ENCODE results near the gene TMEM184B.
"Not testable (repeated sequence)": the region's sequence is repeated elsewhere in the genome, so short reads cannot be mapped to it uniquely, and the experiment has no call there.

The TMEM184B gene

DNA sequence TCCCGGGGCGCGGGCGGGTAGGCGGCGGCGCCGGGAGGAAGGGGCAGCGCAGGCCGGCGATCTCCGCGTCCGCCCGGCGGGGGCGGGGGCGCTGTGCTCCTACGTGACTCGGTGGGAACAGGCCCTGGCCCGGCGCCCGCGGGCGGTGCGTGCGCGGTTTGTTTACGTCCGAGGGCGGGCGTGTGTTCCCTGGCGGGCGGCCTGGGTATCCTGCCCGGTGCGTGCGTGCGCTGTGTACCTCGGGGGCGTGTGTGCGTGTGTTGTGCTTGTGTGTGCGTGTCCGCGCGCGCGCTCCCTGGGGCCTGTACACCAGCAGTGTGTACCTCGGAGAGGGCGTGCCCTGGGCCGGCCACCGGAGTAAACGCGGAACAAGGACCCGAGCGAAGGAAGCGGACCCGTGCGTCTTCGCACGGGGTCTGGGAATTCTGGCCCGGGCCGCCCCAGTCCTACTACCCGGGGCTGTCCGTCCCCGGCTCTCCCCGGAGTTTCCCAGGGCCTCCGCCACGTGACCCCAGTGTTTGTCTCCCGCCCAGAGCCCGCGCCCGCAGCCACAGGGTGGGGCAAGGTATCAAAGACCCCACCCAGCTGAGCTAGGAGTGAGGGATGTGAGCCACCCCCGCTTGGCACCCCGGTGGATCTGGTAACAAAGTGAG lies 70.2 kb downstream of the TMEM184B start:
- DNase-seq: peak; percentile 74

DNA sequence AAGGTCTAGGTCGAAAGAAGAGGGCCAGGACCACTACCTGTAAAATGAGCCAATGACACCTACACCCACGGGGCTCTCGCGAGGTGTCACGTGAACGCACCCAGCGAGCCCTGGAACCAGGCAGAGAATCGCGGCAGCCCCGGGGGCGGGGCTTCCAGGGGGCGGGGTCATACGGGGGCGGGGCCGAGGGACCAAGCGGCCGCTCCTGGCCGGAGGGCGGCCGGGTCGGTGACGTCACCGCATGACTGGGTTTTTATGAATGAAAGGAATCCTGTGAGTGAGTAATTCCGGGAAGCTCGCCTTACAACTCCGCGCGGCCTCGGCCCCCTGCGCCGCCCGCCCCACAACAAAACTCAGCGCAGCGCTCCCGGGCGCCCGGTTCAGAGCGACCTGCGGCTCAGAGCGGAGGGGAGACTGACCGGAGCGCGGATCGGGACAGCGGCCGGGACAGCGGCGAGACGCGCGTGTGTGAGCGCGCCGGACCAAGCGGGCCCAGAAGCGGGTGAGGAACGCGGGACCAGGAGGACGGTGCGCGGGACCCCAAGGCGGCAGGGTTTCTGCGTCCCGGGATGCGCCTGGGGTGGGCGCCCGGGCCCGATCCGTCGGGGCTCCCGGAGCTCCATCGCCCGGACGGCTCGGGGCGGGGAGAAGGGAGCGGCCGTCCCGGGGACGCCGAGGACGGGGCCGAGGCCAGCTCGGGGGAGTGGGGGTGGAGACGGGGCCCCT lies 70.9 kb downstream of the TMEM184B start, which contains the start of gene MAFF:
Gene MAFF, plus strand, starts transcription at position 284 of the 726 bp plus-strand sequence. CDS start 11,860 bp downstream, outside the sequence.
- peak; percentile 95 for DNase-seq

DNA sequence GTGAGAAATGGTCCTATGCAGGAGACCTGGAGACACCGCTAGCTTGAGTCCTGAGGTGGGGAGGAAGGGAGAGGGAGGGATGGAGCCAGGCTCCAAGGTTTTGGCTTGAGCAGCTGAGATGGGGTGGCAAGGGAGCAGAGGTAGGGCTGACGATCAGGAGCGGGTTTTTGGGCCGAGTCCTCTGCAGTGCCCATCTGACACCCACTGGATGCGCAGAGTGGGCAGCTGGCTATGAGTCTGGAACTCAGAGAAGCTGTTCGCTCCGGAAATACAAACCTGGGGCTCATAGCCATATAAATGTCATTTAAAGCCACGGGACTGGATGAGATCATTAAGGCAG lies 71.5 kb downstream of the TMEM184B start:
- DNase-seq: no peak

- DNase-seq: no peak
Measured at GRCh38 chr22:38199826-38200559, 72.8 kb downstream of the TMEM184B start.

DNA sequence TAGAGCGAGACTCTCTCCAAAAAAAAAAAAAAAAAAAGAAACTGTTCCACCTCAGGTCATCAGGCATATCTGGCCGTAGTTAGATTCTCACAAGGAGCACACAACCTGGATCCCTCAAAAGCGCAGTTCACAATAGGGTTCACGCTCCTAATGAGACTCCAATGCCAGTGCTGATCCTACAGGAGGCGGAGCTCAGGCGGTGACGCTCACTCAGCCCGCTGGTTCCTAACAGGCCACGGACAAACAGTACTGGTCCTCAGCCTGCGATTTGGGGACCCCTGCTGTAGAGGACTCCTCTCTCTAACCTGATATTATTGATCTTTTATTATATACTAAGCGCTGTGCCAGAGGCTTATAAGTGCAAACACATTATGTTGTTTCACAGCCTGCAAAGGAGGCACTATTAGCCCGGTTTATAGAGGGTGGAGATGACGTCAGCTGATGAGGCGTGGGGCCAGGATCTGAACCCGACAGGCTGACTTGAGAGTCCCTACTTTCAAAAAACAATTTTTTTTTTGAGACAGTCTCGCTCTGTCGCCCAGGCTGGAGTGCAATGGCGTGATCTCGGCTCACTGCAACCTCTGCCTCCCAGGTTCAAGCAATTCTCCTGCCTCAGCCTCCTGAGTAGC lies 75.9 kb downstream of the TMEM184B start:
- DNase-seq: no peak

DNA sequence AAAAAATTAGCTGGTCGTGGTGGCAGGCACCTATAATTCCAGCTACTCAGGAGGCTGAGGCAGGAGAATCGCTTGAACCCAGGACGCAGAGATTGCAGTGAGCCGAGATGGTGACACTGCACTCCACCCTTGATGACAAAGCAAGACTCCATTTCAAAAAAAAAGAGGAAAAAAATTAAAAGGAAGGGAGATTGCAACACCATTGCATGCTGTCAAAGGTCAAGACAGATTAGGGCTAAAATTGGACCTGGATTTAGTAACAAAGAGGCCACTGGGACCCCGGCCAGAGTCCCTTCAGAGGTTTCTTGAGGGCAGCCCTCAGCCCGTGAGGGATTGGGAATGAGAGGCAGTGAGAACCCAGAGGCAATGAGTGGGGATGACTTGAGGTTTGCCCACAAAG lies 79.2 kb downstream of the TMEM184B start:
- DNase-seq: no peak

GRCh38 chr22:38192475-38192863 lies 80.3 kb downstream of the TMEM184B start:
- DNase-seq: no peak

- no peak for DNase-seq
Measured at GRCh38 chr22:38191731-38192474, 80.9 kb downstream of the TMEM184B start.

DNA sequence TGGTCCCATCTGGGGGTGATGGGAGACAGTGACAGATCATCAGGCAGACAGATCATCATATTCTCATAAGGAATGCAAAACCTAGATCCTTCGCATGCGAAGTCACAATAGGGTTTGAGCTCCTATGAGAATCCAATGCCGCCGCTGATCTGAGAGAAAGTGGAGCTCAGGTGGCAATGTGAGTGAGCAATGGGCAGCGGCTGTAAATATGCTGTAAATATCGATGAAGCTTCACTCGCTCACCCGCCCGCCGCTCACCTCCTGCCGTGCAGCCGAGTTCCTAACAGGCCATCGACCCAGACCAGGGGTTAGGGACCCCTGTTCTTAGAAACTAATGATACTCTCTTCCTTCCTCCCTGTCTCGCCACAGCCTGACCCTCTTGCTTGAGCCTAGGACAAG lies 81.8 kb downstream of the TMEM184B start:
- no peak for DNase-seq

- no peak for DNase-seq
Measured at GRCh38 chr22:38190581-38190980, 82.2 kb downstream of the TMEM184B start.

DNA sequence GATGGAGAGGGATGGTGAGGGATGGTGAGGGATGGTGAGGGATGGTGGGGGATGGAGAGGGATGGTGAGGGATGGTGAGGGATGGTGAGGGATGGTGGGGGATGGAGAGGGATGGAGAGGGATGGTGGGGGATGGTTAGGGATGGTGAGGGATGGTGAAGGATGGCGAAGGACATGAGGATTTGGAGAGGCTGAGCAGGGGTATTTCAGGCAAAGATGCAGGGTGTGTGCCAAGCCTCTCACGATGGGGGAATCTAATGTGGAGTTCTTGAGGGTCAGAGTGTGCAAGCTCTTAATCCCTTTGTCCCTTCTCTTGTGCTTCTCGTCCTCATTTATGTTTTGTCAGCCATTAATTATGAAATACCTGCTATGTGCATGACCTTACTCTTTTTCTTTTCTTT lies 83.7 kb downstream of the TMEM184B start:
- no peak for DNase-seq

DNA sequence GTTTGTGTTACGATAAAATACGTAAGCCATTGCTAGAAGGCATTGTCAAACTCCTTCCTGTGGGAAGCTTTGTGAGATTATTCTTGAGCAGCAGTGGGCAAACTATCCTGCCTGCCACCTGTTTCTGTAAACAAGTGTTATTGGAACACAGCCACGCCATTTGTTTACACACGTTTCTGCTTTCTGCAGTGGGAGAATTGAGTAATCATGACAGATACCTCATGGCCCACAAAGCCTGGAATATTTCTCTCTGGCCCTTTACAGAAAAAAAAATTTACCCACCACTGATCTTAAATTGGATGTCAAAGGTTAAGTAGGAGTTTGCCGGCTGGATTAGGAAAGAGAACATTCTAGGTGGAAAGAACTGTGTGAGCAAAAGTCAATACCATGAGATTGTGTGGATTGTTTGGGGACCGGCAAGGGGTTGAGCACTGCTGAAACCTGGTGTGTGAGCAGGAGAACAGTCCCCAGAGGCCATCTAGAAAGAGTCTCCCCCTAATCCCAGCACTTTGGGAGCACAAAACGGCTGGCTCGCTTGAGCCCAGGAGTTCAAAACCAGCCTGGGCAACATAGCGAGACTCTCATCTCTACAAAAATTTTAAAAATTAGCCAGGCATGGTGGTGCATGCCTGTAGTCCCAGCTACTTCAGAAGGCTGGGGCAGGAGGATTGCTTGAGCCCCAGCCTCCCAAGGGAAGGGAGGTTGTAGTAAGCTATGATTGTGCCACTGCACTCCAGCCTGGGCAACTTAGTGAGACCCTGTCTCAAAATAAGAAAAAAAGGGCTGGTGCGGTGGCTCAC lies 85.2 kb downstream of the TMEM184B start:
- DNase-seq: no peak

- DNase-seq: no peak
Measured at GRCh38 chr22:38186429-38186828, 86.4 kb downstream of the TMEM184B start.

DNA sequence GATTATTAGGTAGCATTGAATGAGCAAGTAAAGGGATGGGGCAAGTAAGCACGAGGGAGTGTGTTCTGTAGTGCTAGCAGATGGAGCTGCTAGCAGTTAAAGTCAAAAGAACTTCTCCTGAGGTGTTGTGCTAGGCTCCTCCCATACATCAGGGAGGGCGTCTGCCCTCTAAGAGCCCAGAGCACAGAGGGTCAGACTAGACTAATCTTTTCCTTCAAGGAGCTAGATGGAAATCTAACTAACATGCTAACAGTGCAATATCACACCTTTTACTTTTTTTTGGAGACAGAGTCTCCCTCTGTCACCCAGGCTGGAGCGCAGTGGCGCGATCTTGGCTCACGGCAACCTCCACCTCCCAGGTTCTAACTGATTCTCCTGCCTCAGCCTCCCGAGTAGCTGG lies 88.0 kb downstream of the TMEM184B start:
- no peak for DNase-seq

DNA sequence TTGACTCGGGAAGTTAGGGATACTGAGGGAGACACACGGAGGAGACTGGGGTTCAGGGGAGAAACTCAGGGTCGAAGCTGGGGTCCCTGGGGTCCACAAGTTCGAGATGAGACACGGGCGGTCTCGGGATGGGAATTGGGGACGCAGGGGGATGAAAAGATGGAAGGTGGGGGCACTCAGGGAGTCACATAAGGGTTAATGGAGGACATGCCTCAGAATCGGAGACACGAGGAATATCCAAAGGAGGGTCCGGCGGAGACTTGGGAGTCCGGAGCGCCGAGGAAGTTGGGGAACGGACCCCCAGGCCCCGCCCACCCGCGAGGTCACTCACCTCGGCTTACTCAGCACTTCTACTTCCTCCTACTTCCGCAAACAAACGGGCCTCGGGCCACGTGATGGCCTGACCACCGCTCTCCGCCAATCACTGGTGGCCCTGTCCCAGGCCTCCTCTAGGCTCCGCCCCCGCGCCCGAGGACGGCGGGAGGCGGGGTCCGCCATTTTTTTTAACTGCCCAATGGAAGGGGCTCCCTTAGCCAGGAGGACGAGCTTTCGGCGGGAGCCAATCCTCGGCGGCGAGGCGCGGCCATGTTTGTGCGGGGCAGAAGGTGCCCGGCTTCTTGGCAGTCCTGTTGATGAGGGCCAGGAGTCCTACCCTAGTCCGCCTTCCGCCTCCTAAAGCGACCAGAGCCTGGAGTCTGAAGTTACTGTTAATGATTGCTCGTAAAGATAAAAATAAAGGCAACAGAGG lies 91.2 kb downstream of the TMEM184B start, which contains the start of gene PLA2G6:
Gene PLA2G6, minus strand, starts transcription at position 378 of the 748 bp plus-strand sequence. CDS start 12,404 bp downstream, outside the sequence.
- peak; percentile 99 for DNase-seq

- peak; percentile 73 for DNase-seq
Measured at GRCh38 chr22:38180841-38181452, 91.9 kb downstream of the TMEM184B start.

- not testable (repeated sequence) for DNase-seq
Measured at GRCh38 chr22:38178605-38178937, 94.2 kb downstream of the TMEM184B start.

DNA sequence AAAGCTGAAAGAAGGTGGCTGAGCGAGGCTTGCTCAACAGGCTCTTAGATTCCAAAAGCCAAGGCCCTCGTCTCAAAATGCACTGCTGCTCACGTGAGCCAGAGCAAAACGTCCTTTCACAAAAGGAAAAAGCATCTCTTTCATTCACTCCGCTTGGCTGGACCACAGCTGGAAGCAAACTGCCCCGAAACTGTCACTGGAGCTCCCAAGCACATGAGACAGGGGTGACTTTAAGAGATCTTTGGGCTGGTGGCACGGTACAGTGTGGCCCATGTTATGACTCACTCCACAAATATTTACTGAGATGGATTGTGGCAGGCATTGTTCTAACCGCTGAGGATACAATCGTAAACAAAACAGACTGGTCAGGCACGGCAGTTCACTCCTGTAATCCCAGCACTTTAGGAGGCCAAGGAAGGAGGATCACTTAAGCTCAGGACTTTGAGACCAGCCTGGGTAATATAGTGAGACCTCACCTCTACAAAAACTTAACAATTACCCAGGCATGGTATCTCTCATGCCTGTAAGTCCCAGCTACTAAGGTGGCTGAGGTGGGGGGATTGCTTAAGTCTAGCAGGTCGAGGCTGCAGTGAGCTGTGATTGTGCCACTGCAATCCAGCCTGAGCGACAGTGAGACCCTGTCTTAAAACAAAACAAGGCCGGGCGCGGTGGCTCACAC lies 94.7 kb downstream of the TMEM184B start:
- DNase-seq: no peak

DNA sequence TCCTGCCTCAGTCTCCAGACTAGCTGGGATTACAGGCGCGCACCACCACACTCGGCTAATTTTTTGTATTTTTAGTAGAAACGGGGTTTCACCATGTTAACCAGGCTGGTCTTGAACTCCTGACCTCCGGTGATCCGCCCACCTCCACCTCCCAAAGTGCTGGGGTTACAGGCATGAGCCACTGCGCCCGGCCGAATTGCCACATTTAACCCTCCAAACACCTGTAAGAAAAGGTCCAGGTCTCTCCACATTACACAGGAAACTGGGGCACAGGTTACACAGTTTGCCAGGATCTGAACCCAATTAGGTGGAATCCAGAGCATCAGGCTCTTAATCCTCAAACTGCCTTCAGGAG lies 95.3 kb downstream of the TMEM184B start:
- not testable (repeated sequence) for DNase-seq

DNA sequence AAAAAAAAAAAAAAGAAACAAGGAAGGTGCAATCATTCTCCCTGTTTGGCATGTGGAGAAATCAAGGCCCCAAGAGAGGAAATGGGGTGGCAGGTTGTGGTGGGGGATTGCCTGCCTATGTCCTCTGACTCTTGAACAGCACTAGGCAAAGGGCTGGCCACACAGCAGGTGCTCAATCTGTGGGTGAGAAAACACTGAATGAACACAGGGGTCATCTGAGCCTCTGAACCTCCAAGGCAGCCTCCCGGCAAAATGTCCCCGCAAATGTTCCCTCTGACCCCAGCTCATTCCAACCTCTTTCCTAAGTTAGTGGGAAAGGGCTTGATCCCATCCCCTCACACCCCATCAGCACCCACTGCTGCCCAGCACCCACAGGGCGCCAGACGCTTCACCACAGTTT lies 95.8 kb downstream of the TMEM184B start:
- DNase-seq: peak; percentile 26

Measured in CD4-positive, alpha-beta T cell treated with Interleukin-21 for 1 hour (primary cell).